C4-2B (cell line): ENCODE results near the gene CHTF18.
A peak's percentile ranks its signal among the peaks of the same experiment; 100 is the strongest.

Experiments used
- H3K27ac ChIP-seq: fragments of 450-650 bp; 2 replicates; pipeline ENCODE4 v1.5.1; 2017
- CTCF ChIP-seq: fragments of 450-650 bp; conservative IDR thresholded peaks from 2 replicates; pipeline ENCODE4 v1.5.1; 2017; ENCODE audit warnings: mild to moderate bottlenecking
- ZFX ChIP-seq: fragments of 450-650 bp; IDR thresholded peaks from 2 replicates; pipeline ENCODE4 v1.6.1; 2017

CHTF18 gene

DNA sequence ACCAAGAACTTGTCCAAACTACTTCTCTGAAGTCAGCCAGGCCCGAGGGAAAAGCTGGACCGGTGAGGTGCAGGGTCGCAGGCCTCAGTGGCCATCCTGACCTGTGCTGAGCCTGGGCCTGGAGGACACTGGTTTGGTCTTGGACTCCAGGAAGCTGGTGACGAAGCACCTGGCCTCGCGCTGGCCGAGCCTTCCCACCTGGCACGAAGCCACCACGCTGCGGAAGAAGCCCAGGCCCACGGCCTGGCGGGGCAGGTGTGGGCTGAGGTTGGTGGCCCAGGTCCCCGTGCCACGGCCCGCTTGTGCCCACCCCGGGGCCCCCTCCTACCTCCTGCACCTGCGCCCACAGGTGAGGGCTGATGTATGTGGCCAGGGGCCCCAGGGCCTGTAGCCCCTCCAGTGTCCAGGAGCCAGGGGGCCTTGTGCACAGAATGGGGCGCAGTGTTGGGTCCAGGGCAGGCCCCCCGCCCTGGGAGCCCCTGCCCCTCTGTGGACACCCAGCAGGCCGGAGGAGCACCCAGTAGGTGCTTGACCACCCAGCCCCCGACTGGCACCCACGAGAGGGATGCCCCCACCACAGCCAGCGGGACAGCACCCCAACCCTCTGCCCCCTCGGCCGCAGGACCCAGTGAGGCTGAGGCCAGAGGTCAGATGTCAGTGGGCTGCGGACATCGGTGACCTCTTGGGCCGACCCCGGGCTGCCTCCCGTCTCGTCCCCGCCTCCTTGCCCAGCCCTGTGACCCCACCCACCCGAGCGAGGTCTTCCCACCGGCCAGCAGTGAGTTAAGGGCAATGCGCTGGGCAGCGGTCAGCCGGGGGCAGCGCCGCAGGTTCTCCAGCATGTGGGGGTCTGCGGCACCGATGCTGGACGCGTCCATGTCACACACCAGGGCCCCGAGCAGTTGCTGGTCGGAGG is 14.1 kb upstream of the CHTF18 start:
- no peak overlapping the region for H3K27ac ChIP-seq
- TF ChIP-seq ZFX (no peak), CTCF (no peak)

DNA sequence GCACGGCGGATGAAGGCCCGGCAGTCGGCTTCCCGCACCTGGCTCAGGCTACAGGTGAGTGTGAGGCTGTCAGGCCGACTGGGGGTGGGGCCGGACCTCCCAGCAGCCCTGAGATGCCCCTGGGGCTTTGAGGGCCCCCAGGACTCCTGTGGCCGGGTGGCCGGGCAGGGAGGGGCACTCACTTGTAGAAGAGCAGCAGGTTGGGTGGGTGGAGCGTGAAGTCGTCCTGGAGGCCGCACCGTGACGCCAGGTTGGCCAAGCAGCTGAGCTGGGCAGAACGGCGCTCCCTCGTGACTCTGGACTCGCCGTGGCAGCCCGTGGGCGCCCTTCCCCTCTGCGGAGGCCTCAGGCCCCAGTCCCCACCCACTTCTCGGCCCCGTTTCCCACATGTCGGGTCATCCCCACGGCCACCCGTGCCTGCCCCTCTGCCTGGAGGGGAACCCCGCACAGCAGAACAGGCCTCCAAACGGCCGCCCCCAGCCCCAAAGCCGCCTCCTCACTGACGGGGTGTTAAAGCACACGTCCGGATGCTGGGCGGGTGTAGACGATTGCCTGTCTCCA is 13.1 kb upstream of the CHTF18 start:
- no peak overlapping the region; the same call in 1 of the 2 replicates for H3K27ac ChIP-seq
- no peak for TF ChIP-seq CTCF
- no peak for TF ChIP-seq ZFX

DNA sequence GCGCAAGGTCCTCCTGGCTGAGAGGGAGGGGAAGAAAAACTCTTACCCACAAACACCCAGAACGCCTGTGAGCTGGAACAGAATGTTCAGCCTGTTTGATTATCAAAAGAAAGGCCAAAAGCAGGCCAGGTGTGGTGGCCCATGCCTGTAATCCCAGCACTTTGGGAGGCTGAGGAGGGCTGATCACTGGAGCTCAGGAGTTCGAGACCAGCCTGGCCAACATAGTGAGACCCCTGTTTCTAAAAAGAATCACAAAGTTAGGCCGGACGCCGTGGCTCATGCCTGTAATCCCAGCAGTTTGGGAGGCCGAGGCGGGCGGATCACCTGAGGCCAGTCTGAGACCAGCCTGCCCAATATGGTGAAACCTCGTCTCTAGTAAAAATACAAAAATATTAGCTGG is 12.1 kb upstream of the CHTF18 start:
- peak overlapping the region; percentile 30; the same call in 1 of the 2 replicates for H3K27ac ChIP-seq

DNA sequence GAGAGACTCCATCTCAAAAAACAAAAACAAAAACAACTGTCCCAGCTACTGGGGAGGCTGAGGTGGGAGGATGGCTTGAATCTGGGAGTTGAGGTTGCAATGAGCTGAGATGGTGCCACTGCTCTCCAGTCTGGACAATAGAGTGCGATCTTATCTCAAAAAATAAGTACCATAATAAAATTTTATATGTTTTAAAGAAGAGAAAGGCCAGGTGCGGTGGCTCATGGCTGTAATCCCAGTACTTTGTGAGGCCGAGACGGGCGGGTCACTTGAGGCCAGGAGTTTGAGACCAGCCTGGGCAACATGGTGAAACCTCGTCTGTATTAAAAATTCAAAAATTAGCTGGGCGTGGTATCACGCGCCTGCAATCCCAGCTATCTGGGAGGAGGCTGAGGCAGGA is 11.6 kb upstream of the CHTF18 start:
- no peak for TF ChIP-seq ZFX

GRCh38 chr16:777826-778225 is 10.6 kb upstream of the CHTF18 start:
- no peak overlapping the region; the same call in 1 of the 2 replicates for H3K27ac ChIP-seq
- TF ChIP-seq ZFX = no peak
- no peak for TF ChIP-seq CTCF

More for the DNA sequence above, 11.6 kb upstream of the CHTF18 start:
- peak overlapping the region; percentile 30; the same call in 1 of the 2 replicates for H3K27ac ChIP-seq

- TF ChIP-seq CTCF (no peak), ZFX (no peak)
- H3K27ac ChIP-seq = no peak overlapping the region; the same call in 1 of the 2 replicates
Measured at GRCh38 chr16:778447-778846, 10.0 kb upstream of the CHTF18 start.

- TF ChIP-seq CTCF = no peak
- no peak for TF ChIP-seq ZFX
- no peak overlapping the region for H3K27ac ChIP-seq
Measured at GRCh38 chr16:778909-779527, 9.4 kb upstream of the CHTF18 start.

DNA sequence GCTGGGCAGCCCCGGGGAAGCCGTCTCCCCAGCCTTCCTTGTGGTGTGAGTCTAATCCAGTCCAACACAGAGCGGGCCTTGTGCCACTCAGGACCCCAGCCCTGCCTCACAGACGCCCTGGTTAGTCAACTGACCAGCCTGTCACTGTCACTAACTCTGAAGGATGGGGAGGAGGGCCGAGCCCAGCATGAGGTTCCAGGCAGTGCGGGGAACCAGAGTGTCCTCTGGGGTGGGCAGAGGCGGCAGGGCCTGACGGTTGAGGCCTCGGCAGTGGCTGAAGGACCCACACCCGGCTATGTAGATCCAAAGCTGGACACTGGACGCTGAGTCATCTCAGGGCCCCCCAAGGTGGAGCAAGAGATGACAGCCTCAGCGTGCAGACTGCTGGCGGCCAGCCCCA is 8.9 kb upstream of the CHTF18 start:
- TF ChIP-seq CTCF (no peak), ZFX (no peak)
- no peak overlapping the region for H3K27ac ChIP-seq
